Activated CD4-positive, alpha-beta T cell treated with anti-CD3 and anti-CD28 coated beads for 1 hour (primary cell): ENCODE measurements around the gene DCLK3.

ENCODE experiments used
- DNase-seq: peaks from one replicate; pipeline ENCODE4 v3.0.0-alpha.2; 2020

DCLK3 gene, protein sequence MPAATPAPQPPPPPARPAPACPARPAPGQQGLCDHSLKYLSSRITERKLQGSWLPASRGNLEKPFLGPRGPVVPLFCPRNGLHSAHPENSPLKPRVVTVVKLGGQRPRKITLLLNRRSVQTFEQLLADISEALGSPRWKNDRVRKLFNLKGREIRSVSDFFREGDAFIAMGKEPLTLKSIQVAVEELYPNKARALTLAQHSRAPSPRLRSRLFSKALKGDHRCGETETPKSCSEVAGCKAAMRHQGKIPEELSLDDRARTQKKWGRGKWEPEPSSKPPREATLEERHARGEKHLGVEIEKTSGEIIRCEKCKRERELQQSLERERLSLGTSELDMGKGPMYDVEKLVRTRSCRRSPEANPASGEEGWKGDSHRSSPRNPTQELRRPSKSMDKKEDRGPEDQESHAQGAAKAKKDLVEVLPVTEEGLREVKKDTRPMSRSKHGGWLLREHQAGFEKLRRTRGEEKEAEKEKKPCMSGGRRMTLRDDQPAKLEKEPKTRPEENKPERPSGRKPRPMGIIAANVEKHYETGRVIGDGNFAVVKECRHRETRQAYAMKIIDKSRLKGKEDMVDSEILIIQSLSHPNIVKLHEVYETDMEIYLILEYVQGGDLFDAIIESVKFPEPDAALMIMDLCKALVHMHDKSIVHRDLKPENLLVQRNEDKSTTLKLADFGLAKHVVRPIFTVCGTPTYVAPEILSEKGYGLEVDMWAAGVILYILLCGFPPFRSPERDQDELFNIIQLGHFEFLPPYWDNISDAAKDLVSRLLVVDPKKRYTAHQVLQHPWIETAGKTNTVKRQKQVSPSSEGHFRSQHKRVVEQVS

DNA sequence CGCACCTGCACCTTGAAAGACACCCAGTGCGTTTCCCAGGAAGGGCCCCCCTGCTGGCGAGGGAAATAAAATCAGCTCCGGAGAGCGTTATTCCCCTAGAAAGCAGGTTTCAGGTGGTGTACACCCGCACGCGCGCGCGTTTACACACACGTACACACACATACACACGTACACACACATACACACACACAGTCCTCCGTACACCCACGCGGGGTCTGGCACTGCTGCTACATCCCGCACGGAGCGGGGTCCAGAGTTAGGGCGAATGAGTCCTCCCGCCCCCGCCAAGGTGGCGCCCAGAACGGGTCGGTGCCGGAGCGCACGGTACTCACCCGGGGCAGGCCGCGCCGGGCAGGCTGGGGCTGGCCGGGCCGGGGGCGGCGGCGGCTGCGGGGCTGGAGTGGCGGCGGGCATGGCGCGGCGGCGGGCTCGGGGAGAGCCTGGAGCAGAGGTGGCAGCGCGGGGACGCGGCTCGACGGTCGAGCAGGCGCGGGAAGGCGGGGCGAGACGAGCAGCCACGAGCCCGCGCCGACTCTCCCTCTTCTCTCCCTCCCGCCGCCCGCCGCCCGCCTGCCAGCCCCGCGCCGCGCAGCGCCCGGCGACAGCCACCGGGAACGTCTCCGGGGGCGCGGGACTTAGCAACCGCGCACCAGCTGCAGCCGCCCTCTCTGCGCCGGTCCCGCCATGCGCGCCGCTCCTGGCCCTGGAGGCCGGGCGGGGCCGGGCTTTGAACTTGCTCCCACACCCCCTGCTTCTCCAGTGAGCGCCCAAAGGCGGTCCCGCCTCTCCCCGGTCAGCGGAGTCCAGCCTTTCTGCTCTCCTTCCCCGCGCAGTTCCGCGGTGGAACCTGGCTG, at the start of gene DCLK3:
DCLK3 (minus strand) TSS at position 704 of the 854 bp plus-strand sequence; CDS start at position 414, 290 bp downstream.
- no peak for DNase-seq

DNA sequence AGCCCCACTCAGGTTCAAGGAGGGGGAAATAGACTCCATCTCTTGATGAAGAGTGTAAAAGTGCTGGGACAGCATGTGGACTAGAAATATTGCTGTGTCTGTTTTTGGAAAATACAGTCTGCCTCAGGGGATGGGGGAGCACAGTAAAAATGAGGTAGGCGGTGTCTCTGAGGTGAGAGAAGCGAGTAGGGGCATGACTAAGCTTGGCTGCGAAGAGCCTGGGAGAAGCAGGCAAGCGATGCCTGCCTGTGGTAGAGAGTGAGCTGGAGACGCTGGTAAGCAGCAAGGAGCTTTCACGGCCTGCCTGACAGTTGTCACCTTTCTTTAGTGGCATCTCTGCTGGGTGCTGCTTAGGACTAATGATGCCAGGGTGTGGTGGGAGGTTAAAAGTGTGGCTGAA, 49.0 kb upstream of the DCLK3 start:
- no peak for DNase-seq

DNA sequence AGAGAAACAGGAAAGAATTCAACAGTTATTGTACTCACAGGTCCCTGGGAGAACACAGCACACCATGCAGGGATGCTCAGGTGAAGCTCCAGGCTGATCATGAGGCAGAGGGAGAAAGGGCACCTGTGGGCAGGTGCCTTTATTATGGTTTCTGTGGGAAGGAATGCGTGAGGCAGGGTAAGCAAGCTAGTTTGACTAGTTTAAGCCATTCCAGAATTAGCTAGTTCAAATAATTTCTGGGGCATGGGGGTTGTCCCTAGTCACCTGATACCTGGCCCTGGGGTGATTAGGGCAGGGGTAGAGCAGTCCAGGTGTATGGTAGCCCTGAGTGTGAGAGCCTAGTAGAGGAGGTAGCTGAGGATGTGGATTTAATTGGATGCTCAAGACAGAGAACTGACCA, 47.9 kb upstream of the DCLK3 start:
- no peak for DNase-seq

DNA sequence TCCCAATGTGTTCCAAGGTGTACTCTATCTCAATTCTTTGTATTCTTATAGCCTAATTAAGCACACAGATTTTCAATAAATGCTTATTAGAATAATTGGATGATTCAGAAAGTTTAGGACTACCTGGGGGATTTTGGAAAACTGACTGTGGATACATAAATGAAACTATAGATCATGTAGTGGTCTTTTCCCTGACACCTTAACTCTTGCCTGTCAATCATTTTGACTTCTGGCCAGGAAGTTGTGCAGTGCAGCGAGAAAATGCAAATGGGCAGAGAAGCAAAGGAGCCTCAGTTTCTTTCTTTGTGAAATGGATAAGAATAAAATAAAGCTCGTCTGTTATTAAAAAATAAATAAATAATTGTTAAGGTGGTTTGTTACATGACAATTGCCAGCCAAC, 47.4 kb upstream of the DCLK3 start:
- no peak for DNase-seq

DNA sequence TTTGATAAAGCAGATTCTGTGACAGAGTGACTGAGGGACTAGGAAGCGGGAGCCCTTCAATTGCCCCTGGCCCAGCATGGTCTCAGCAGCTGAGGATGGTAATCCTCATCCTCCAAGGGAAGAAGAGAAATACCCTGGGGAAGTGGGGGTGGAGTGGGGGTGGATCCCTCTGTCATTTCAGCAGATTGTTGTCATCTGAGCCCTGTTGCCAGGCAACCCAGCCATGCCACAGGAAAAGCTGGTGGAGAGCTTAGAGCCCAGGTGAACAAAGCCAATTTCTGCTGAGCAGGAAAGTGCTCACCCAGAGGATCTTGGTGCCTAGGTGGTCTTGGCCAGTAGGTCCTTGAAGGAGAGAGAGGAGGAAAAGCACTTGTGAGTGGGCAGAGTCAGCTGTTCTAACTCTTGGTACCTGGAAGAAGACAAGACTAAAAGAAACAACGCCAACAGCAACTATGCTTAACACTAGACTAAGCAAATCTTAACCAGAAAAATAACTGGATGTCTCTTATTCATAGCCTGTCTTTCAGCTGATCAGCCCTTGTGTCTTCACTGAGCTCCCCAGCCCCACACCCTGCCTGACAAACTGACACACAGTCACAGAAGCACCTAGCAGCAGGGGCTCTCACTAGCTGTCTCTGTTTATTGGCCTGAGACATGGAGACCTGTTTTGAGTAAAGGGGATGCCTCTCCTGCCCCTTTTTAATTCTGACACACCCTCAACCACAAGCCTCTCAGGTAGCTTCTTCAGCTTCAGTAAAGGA, 40.1 kb upstream of the DCLK3 start:
- no peak for DNase-seq

DNA sequence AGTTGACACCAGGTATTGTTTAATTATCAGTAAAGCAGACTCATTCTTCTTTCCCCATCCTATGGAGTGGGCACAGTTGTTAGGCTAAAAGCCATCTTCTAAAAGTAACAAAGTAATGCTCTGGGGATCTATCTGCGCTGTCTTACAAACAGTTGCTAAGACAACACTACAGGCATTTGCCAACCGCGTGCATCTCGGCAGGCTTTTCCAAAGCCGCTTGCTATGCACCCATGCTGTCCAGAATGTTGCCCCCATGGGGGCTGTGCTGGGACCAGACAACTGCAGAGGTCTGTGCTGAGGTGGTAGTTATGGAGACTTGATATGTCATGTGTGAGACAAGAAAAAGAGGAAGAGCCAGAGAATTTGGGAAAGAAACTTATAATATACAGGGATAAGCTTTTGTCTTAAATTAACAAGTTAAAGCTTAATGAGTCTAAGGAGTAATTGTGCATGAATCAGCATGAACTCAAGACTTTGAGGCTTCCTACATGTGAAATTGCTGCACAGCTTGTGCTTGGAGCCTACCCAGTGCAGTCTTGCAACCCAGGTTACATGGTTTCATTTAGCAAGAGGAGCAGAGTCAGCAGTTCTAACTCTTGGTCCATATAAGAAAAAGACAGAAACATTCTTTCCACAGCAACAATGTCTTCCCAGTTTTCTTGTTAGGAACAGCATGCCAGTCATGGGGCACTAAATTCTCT, 38.9 kb upstream of the DCLK3 start:
- DNase-seq: no peak

DNA sequence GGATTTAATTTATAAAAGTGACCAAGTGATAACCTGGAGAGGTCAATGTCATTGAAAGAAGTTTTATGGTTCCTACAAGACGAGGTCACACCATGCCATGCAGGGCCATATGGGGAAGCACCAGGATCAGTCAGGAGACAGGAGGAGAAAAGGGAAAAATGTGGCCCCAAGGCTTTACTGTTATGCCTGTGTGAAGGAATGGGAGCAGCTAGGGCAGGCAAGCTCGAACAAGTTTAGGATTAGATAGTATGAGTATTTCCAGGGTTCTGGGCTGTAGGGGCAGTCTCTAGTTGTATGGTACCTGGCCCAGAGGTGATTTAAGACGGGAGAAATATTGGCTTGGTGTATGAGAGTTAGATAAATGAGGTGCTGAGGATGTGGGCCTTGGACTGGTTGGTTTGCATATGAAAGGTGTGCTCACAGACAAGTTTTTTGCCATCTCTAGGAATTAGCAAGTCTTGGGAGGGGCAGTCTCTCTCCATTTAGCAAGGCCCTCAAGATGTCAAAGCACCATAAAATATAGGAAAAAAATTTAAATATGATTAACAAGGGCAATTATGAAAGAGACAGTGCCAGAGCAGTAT, 36.3 kb upstream of the DCLK3 start:
- no peak for DNase-seq

DNA sequence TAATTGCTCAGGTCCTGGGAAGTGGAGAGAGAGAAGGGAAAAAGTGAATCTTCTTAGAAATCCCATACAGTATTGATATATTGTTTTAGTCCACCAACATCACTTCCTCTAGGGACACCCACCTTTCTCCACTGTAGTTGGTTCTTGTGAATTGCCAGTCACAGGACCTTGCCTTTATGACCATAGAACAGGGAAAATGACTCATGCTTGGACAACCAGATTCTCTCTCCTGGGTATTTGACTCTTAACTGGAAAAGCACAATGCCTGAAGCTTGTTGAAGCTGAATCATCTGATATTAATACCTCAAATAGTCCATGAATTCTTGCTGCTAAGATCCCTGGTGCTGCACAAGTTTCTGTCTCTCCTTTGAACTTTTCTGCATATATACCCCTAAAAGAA, 32.5 kb upstream of the DCLK3 start:
- no peak for DNase-seq

DNA sequence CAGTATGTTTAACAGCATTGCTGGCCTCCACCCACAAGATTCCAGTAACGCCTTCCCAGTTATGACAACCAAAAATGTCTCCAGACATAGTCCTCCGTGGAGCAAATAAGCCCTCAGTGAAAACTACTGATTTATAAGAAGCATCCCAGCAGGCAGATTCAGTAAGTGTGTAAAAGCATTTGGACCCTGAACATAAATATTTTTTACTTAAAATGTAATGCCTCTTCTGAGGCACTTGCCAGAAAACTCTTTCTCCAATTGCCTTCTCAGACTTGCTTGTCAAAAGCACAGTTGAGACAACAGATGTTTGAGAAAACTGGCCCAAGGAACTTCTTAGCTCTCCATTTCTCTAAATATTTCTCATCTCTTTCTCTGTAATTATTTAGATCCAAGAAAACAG, 31.8 kb upstream of the DCLK3 start:
- no peak for DNase-seq

DNA sequence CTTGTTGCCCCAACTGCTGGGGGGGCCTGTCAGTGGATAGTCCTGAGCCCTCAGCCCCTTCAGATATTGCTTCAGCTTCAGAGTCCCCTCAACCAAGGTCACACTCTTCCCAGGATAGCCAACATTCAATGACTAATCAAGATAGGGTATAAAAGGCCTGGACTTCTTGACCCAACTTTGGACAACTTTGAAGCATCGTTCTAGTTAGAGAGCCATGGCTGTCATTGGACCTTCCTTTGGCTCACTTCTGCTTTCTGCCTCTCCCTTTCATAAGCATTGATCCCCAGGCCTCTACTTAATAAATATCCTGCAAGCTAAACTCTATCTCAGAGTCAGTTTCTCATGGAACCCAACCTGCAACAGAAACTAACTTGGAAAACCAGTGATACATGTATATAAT, 31.3 kb upstream of the DCLK3 start:
- DNase-seq: no peak

DNA sequence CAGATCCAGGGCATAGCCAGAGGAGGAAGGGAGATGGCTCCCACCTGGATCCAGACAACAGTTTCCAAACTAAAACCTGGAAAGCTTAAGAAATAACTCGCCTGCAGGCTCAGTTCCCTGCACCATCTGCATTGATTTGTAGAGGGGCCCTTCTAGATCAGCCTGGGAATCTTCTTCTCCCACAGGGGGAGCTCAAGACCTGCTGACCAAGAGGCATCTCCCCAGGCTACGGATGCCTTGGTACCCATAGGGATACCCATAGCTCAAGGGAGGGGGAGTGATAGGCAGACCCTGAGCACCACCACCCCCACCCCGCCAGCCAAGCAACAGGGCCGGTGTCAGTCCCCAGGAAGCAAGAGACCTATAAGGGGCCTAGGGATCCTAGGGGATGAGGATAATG, 28.0 kb upstream of the DCLK3 start:
- DNase-seq: no peak

DNA sequence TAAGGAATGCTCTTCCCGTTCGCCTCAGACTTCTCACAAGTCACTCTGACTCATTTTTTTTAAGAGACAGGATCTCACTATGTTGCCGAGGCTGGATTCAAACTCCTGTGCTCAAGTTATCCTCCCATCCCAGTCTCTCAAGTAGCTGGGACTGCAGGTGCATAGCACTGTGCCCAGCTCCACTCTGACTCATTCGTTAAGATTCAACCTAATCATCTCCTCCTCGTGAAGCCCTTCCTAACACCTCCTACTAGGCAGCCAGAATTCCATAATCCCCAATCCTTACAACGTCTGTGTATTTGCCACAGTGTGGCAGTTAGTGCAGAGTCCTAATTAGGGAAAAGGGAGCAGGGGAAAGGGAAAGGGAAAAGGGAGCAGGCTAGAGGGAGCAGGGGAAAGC, 26.4 kb upstream of the DCLK3 start:
- DNase-seq: no peak

DNA sequence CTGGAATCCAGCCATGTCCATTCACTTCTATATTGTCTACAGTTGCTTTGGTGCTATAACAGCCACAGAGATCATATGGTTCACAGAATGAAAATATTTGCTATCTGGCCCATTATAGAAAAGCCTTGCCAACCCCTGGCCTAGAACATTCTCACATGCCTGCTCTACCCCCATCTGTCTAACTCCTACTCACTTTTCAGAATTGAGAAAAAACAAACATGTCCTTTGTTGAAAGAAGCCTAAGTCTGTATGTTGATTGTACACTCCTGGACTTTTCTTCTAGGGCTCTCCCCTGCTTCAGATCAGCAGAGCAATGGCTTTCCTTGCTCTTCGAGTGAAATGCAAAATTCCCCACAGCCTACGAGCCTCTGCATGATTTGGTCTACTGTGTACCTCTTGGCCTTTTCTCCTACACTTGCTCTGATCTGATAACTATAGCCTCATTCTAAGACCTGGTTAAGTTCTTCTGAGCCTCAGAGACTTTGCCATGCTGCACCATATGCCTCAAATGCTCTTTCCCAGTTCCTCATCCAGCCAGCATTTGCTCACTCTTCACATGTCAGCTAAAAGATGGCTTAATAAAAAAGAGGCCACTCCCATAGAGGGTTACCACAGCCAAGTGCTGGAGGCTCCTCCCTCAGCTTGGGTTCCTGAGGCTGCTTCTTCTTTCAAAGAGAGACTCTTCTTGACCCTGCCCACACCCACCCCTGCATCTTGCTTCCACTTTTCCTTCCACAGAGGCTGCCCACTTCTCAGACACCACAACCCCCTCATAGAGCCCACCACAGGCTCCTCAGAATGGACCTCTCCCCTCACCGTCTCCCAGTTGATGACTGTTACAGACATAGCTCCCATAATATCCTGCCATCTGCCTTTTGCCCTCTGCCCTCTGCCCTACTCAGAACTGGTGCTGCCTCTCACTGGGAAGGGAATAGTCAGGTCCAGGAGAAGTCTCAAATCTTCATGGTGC, 22.9 kb upstream of the DCLK3 start:
- no peak for DNase-seq

DNA sequence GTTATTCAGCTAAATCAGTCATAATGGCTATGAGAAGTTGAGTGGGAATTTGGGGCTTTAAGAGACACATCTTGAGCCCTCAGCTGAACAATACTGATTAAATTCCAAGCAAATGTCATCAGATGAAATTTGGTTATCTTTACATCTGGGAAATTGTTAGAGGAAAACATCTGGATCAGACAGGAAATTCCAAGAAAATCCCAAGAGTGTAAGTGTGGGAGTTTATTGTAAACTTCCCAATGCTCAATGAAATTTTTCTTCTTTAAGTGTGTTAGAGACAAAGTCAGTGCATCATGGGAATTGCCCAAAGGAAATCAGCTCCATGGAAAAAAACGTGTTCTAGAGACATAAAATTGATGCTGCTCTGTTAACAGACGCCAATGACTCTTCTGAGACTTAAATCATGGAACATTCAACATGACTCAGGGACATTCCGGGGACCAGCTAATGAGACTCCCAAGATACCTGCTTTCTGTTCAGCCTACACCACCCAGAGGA, 19.8 kb upstream of the DCLK3 start:
- DNase-seq: no peak

DNA sequence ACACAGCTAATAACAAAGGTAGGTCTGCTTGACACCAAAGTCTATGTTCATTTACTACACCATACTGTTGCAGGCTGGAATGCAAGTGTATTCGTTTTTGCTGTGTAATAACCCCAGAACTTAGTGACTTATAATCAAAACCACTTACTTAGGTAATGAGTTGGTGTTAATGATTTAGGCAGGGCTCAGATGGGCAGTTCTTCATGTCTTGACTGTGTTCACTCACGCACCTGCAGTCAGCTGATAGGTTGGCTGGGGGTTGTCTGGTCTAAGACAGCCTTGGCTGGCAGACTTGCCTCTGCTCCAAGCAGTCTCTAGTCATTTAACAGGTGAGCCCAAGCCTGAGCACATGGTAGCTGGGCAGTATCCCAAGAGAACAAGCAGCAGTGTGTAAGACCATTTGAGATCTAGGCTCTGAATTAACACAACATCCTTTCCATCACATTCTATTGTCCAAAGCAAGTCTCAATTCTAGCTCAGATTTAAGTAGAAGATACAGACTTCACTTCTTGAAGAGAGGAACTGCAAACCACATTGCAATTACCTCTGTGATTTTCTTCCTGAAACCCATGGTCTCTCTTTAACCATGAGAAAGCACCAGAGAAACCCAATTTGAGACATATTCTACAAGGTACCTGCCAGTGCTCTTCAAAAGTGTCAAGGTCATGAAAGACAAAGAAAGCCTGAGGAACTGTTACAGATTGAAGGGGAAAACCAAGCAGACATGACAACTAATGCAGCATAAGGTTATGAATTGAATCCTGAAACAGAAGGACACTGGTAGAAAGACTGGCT, 13.3 kb upstream of the DCLK3 start:
- no peak for DNase-seq

DNA sequence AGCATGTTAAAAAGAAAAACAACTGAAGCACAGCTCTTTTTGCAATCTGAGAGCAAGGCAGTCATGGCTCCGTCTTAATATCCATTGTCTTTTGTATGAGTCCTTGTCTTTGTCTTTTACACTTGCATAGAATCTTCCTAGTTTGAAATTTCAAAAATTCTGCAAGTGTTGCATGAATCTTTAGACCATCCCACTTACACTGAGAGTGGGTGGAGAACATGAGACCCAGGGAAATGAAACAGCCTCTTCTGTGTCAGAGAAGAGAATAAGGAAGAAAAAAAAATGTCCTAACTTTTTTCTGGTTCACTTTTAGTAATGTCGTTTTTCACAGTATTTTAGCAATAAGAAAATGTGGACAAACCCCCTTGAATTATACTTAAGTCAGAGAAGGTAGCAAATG, 12.1 kb upstream of the DCLK3 start:
- no peak for DNase-seq

DNA sequence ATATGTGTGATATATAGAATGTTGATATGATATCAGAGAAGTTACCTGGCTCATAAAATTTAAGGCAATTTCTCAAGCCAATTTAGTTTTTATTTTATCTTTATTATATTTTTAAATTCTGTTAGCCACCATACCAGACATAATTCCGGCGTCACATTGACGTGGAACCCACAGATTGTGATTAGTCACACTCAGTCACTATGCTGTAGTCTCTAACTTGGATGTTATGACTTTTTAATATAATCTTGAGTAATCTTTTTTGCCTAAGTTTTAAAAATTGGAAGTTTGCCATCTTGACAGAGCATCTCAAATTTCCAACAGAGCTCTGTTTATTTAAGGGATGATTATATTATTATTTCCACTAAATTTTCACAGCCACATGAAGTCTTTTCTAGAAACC, 9.7 kb upstream of the DCLK3 start:
- DNase-seq: no peak

DNA sequence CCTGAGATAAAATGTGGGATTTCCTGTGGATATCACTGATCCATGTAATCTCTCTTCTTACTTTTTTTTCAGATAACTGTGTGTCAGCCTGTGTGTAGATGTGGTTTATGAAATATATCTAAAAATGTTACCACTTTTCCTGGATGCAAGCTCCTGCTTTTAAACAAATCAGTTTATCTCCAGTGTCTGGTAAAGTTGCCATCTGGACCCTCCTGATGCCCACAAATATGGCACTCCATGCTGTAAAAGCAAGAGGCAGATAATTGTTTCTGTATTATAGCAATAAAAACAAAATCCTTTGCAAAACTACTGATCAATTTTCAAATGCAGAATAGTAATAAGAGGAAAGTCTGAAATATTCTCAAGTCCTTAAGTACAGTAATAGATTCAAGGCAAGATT, 7.6 kb upstream of the DCLK3 start:
- DNase-seq: no peak

DNA sequence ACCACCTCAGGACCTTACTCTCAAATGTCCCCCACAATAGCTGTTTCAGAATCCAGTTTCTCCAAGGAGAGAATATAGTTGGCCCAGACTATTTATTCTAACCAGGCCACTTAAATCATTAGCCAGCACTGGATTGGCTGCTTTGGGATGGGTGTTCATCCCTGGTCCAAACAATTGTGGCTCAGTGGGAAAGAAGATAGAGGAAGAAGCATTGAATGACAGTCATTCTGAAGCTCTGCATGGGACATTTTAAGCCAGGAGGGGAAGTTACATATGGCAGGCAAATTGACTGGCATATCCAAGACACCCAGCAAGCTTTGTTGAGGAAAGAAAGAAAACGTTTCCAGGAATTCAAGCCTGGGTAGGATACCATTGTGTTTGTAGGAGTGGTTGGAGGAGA, 5.6 kb upstream of the DCLK3 start:
- DNase-seq: no peak
